Peyer's patch (tissue), 4 donors: ENCODE measurements around the gene ZNF81.

ENCODE experiments used
- POLR2A ChIP-seq, 2 donors: fragments of 450-650 bp; IDR thresholded peaks; one replicate each; pipeline ENCODE4 v1.5.1; 2017; ENCODE audit warnings: antibody characterized with exemption in 2 of 2, mild to moderate bottlenecking in 2 of 2, moderate library complexity in 2 of 2
- TF ChIP-seq, protein P1 (sequence below), 6 experiments: fragments of 450-650 bp in 4 of 6; fragments of 200-600 bp in 2 of 6; sonication (generic) in 1 of 6; IDR thresholded peaks; one replicate each; pipeline ENCODE4 v1.5.1; 2017 to 2019; ENCODE audit warnings: antibody characterized with exemption in 6 of 6, mild to moderate bottlenecking in 3 of 6, moderate library complexity in 1 of 6

DNA sequence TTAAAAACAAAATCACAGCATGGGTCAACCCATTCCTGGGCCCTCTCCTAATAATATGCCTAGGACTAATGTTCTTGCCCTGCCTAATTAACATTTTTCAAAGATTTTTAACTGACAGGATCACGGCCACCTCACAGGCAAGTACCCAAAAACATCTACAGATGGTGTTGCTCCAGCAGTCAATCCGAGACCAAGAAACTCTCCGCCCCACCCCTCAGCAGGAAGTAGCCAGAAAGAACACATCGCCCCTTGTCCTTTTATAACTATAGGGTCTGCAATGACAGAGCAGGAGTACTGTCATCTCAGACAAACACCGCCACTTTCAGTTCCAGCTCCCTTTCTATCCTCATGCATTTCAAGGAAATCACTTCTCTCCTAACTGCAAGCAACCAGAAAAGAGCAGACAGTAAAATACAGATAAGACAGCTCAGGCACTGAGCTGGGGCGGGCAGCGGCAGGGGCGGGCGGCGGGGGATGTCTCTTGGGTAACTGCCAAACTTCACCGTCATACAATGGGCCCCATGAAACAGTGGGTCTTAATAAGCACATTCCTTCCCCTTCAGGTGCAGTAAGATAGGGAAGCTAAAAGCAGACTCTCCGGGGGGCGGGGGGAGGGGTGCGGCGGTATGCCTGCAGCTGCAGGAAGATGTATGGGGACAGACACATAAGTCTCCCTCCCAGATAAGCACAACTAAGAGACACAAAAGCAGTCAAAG, 99.7 kb downstream of the ZNF81 start:
- no peak for TF ChIP-seq POLR2A (IDR thresholded peaks at IDR 0.05)
- TF ChIP-seq, protein P1, sequence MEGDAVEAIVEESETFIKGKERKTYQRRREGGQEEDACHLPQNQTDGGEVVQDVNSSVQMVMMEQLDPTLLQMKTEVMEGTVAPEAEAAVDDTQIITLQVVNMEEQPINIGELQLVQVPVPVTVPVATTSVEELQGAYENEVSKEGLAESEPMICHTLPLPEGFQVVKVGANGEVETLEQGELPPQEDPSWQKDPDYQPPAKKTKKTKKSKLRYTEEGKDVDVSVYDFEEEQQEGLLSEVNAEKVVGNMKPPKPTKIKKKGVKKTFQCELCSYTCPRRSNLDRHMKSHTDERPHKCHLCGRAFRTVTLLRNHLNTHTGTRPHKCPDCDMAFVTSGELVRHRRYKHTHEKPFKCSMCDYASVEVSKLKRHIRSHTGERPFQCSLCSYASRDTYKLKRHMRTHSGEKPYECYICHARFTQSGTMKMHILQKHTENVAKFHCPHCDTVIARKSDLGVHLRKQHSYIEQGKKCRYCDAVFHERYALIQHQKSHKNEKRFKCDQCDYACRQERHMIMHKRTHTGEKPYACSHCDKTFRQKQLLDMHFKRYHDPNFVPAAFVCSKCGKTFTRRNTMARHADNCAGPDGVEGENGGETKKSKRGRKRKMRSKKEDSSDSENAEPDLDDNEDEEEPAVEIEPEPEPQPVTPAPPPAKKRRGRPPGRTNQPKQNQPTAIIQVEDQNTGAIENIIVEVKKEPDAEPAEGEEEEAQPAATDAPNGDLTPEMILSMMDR (IDR thresholded peaks at IDR 0.05) = no peak
